GM23338 (cell line): ENCODE results near the gene PMM1. TPM values are rescaled to one million over a fixed set of nuclear protein-coding genes. Genes with fewer than 3 reads are reported as not detected.

ENCODE experiments used
- ATAC-seq: fragments of 200-7000 bp; cut with Tn5 transposase; 3 replicates; pipeline ENCODE4 v1.9.1; 2020
- DNase-seq: peaks from one replicate; pipeline ENCODE4 v3.0.0-alpha.2; 2015; ENCODE audit warnings: low spot score
- H2AFZ ChIP-seq: fragments of 200-600 bp; sonication (generic); 2 replicates; pipeline ENCODE4 v1.8.0; 2016; ENCODE audit warnings: antibody characterized with exemption, mild to moderate bottlenecking, moderate library complexity
- H3F3A ChIP-seq: fragments of 200-600 bp; sonication (generic); replicated peaks from 2 replicates; pipeline ENCODE4 v1.8.0; 2017; ENCODE audit warnings: antibody characterized with exemption, mixed run types, low read depth
- H3K27ac ChIP-seq: fragments of 200-600 bp; sonication (generic); 2 replicates; pipeline ENCODE4 v1.6.1; 2016; ENCODE audit warnings: low read depth
- H3K27me3 ChIP-seq: fragments of 200-600 bp; sonication (generic); 2 replicates; pipeline ENCODE4 v1.8.0; 2016; ENCODE audit warnings: mild to moderate bottlenecking, mixed run types, moderate library complexity; ENCODE audit not compliant: insufficient read depth
- H3K36me3 ChIP-seq: fragments of 200-600 bp; sonication (generic); 2 replicates; pipeline ENCODE4 v1.8.0; 2016; ENCODE audit warnings: mild to moderate bottlenecking; ENCODE audit not compliant: insufficient read depth
- H3K4me1 ChIP-seq: fragments of 200-600 bp; sonication (generic); 2 replicates; pipeline ENCODE4 v1.8.0; 2016; ENCODE audit warnings: mild to moderate bottlenecking, moderate library complexity; ENCODE audit not compliant: insufficient read depth
- H3K4me2 ChIP-seq: fragments of 200-600 bp; sonication (generic); 2 replicates; pipeline ENCODE4 v1.7.1; 2017; ENCODE audit warnings: mixed run types
- H3K4me3 ChIP-seq: fragments of 200-600 bp; sonication (generic); 2 replicates; pipeline ENCODE4 v1.6.1; 2016; ENCODE audit warnings: mixed run types
- H3K79me2 ChIP-seq: fragments of 200-600 bp; sonication (generic); replicated peaks from 2 replicates; pipeline ENCODE4 v1.8.0; 2017; ENCODE audit warnings: mild to moderate bottlenecking; ENCODE audit not compliant: insufficient read depth
- H3K9me2 ChIP-seq: fragments of 200-600 bp; sonication (generic); 2 replicates; pipeline ENCODE4 v1.8.0; 2017; ENCODE audit not compliant: insufficient read depth
- H4K20me1 ChIP-seq: fragments of 200-600 bp; sonication (generic); replicated peaks from 2 replicates; pipeline ENCODE4 v1.8.0; 2017; ENCODE audit warnings: mild to moderate bottlenecking; ENCODE audit not compliant: insufficient read depth
- H3K27ac Mint-ChIP-seq: 2 replicates; pipeline ENCODE4 v1.8.0; 2020; ENCODE audit warnings: inconsistent platforms, mild to moderate bottlenecking, moderate library complexity, mixed read lengths
- H3K27me3 Mint-ChIP-seq: 3 replicates; pipeline ENCODE4 v1.8.0; 2022; ENCODE audit warnings: low read depth, mild to moderate bottlenecking, moderate library complexity, mixed read lengths, inconsistent platforms; ENCODE audit not compliant: insufficient read depth, poor library complexity
- H3K36me3 Mint-ChIP-seq: 3 replicates; pipeline ENCODE4 v1.8.0; 2021; ENCODE audit warnings: low read depth, mild to moderate bottlenecking, inconsistent platforms, moderate library complexity, mixed read lengths
- H3K4me1 Mint-ChIP-seq: 3 replicates; pipeline ENCODE4 v1.8.0; 2020; ENCODE audit warnings: mild to moderate bottlenecking, inconsistent platforms, mixed read lengths
- H3K4me3 Mint-ChIP-seq: 3 replicates; pipeline ENCODE4 v1.8.0; 2021; ENCODE audit warnings: moderate library complexity, mild to moderate bottlenecking, inconsistent platforms, mixed read lengths
- H3K9me3 Mint-ChIP-seq: 3 replicates; pipeline ENCODE4 v1.8.0; 2020; ENCODE audit warnings: moderate library complexity, mild to moderate bottlenecking, inconsistent platforms, mixed read lengths
- CTCF ChIP-seq, 2 experiments: fragments of 200-600 bp in 1 of 2; sonication (generic) in 1 of 2; conservative IDR thresholded peaks; 2 replicates each; pipeline versions ENCODE4 v1.5.1 to v1.6.1; 2016 to 2017; ENCODE audit warnings: antibody characterized with exemption in 2 of 2, low read depth in 2 of 2, mild to moderate bottlenecking in 2 of 2, moderate library complexity in 1 of 2
- ETS1 ChIP-seq: IDR thresholded peaks from 2 replicates; pipeline ENCODE4 v1.6.1; 2016; ENCODE audit warnings: antibody characterized with exemption
- EZH2phosphoT487 ChIP-seq: fragments of 200-600 bp; sonication (generic); IDR thresholded peaks from one replicate; pipeline ENCODE4 v1.8.1; 2018; ENCODE audit warnings: antibody characterized with exemption; ENCODE audit not compliant: unreplicated experiment
- JUNB ChIP-seq: IDR thresholded peaks from one replicate; pipeline ENCODE4 v1.6.1; 2016; ENCODE audit warnings: antibody characterized with exemption; ENCODE audit not compliant: unreplicated experiment
- NANOG ChIP-seq: IDR thresholded peaks from 2 replicates; pipeline ENCODE4 v1.6.1; 2016; ENCODE audit warnings: antibody characterized with exemption, borderline replicate concordance
- POLR2AphosphoS5 ChIP-seq: IDR thresholded peaks from 2 replicates; pipeline ENCODE4 v1.6.1; 2016; ENCODE audit warnings: antibody characterized with exemption, low read depth
- ZNF114 ChIP-seq: fragments of 250-450 bp; sonication (Bioruptor Pico); IDR thresholded peaks from 2 replicates; pipeline ENCODE4 v1.5.0; 2020; ENCODE audit warnings: mild to moderate bottlenecking, moderate library complexity
- ZNF331 ChIP-seq: fragments of 250-450 bp; sonication (Bioruptor Pico); IDR thresholded peaks from 2 replicates; pipeline ENCODE4 v1.5.0; 2020; ENCODE audit warnings: low read depth, mild to moderate bottlenecking, moderate library complexity
- ZNF462 ChIP-seq: fragments of 250-450 bp; sonication (Bioruptor Pico); IDR thresholded peaks from 2 replicates; pipeline ENCODE4 v1.5.0; 2020; ENCODE audit warnings: mild to moderate bottlenecking, moderate library complexity
- polyA plus RNA-seq: library from polyadenylated mRNA; unstranded; fragments of >200 nt; fragmentation: Nextera tagmentation; extraction: Ambion mirVana; gene quantifications from 2 replicates; pipeline ENCODE4 v1.2.1, GENCODE V29; 2016
- total RNA-seq: library from RNA; depleted of rRNA; stranded (reverse); fragments of >200 nt; shearing (Covaris generic); gene quantifications from 2 replicates; pipeline ENCODE4 v1.2.3, GENCODE V29; 2014

Gene PMM1
- total and polyA plus RNA-seq, 2 experiments from 2014 or later: 8.7 to 9.9 TPM

GRCh38 chr22:41557401-41558240 lies 32.0 kb downstream of the PMM1 start:
- no peaks in the 10 kb centered on the region for H3K79me2 ChIP-seq
- H4K20me1 ChIP-seq: no peaks in the 10 kb centered on the region
- H3K4me2 ChIP-seq: no peak overlapping the region
- no peaks in the 10 kb centered on the region for H3K9me3 Mint-ChIP-seq
- H3K4me3 Mint-ChIP-seq: no peak overlapping the region; the same call in 2 of the 3 replicates
- 0 out of 2 replicates have a peak, but pooled peaks cover 4% of the 10 kb centered on the region for H3F3A ChIP-seq
- peaks cover 18% of the 10 kb centered on the region for H3K27me3 Mint-ChIP-seq
- H3K36me3 ChIP-seq: no peaks in the 10 kb centered on the region
- peak; percentile 57 for DNase-seq
- H3K4me3 ChIP-seq: no peak overlapping the region
- H3K36me3 Mint-ChIP-seq: no peaks in the 10 kb centered on the region
- H3K27me3 ChIP-seq: no peaks in the 10 kb centered on the region
- no peak overlapping the region for H3K27ac ChIP-seq
- H2AFZ ChIP-seq: peak overlapping the region; percentile 86
- H3K9me2 ChIP-seq: no peaks in the 10 kb centered on the region
- H3K4me1 ChIP-seq: peaks cover 21% of the 10 kb centered on the region
- ATAC-seq: peak; percentile 21
- H3K4me1 Mint-ChIP-seq: peaks cover 43% of the 10 kb centered on the region
- H3K27ac Mint-ChIP-seq: no peak overlapping the region; the same call in 1 of the 2 replicates
- TF ChIP-seq CTCF (conservative IDR thresholded peaks at IDR 0.05; ENCODE audit: low read depth in 2 of 2) (no peak), NANOG (no peak)

GRCh38 chr22:41556561-41556960 lies 33.1 kb downstream of the PMM1 start:
- peaks cover 35% of the 10 kb centered on the region for H3K4me1 Mint-ChIP-seq
- H3K4me1 ChIP-seq: peaks cover 10% of the 10 kb centered on the region
- no peak overlapping the region for H3K4me2 ChIP-seq
- 0 out of 2 replicates have a peak, but pooled peaks cover 4% of the 10 kb centered on the region for H3F3A ChIP-seq
- H3K27ac ChIP-seq: no peak overlapping the region
- peaks cover 18% of the 10 kb centered on the region for H3K27me3 Mint-ChIP-seq
- H3K4me3 Mint-ChIP-seq: no peak overlapping the region; the same call in 2 of the 3 replicates
- no peak for ATAC-seq
- H3K36me3 Mint-ChIP-seq: no peaks in the 10 kb centered on the region
- no peak overlapping the region for H2AFZ ChIP-seq
- H3K36me3 ChIP-seq: no peaks in the 10 kb centered on the region
- no peak for DNase-seq
- no peaks in the 10 kb centered on the region for H3K9me3 Mint-ChIP-seq
- TF ChIP-seq EZH2phosphoT487 (no peak), ZNF331 (CRISPR knock-in tag) (no peak), ZNF462 (CRISPR knock-in tag) (no peak), ETS1 (no peak), ZNF114 (CRISPR knock-in tag) (no peak), POLR2AphosphoS5 (no peak), NANOG (no peak), CTCF (conservative IDR thresholded peaks at IDR 0.05; ENCODE audit: low read depth in 2 of 2) (no peak), JUNB (no peak)
- H3K4me3 ChIP-seq: no peak overlapping the region
- no peaks in the 10 kb centered on the region for H4K20me1 ChIP-seq
- H3K79me2 ChIP-seq: no peaks in the 10 kb centered on the region
- no peaks in the 10 kb centered on the region for H3K9me2 ChIP-seq
- H3K27me3 ChIP-seq: no peaks in the 10 kb centered on the region
- H3K27ac Mint-ChIP-seq: no peak overlapping the region
